OCI-LY3 (cell line): ENCODE results near the gene FGD4.

ENCODE experiments used
- EZH2phosphoT487 ChIP-seq: fragments of 200-600 bp; shearing (Covaris generic); IDR thresholded peaks from 2 replicates; pipeline ENCODE4 v1.6.1; 2018; ENCODE audit warnings: antibody characterized with exemption, mixed run types, low read depth
- TF ChIP-seq, protein P1 (sequence below): fragments of 200-600, 300-600 bp; sonication (generic); IDR thresholded peaks from 2 replicates; pipeline ENCODE4 v1.5.1; 2014; ENCODE audit warnings: antibody characterized with exemption, low read length, low read depth

GRCh38 chr12:32598688-32599087 is 199.3 kb downstream of the FGD4 start:
- TF ChIP-seq, protein P1, sequence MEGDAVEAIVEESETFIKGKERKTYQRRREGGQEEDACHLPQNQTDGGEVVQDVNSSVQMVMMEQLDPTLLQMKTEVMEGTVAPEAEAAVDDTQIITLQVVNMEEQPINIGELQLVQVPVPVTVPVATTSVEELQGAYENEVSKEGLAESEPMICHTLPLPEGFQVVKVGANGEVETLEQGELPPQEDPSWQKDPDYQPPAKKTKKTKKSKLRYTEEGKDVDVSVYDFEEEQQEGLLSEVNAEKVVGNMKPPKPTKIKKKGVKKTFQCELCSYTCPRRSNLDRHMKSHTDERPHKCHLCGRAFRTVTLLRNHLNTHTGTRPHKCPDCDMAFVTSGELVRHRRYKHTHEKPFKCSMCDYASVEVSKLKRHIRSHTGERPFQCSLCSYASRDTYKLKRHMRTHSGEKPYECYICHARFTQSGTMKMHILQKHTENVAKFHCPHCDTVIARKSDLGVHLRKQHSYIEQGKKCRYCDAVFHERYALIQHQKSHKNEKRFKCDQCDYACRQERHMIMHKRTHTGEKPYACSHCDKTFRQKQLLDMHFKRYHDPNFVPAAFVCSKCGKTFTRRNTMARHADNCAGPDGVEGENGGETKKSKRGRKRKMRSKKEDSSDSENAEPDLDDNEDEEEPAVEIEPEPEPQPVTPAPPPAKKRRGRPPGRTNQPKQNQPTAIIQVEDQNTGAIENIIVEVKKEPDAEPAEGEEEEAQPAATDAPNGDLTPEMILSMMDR = no peak
- TF ChIP-seq EZH2phosphoT487 = no peak
